Measurements from ENCODE around the gene PNCK.

The PNCK gene

GRCh38 chrX:153662266-153662665, 11.3 kb downstream of the PNCK start:
- no peak for DNase-seq (ENCODE audit: low read depth in 2 of 2)

GRCh38 chrX:153659268-153659667, 14.3 kb downstream of the PNCK start:
- no peak for DNase-seq (ENCODE audit: low read depth in 2 of 2)

GRCh38 chrX:153657161-153657560, 16.5 kb downstream of the PNCK start:
- no peak for DNase-seq (ENCODE audit: low read depth in 2 of 2)

GRCh38 chrX:153653556-153653955, 20.1 kb downstream of the PNCK start:
- DNase-seq (ENCODE audit: low read depth in 2 of 2) = no peak

GRCh38 chrX:153651540-153652079, 22.0 kb downstream of the PNCK start:
- DNase-seq (ENCODE audit: low read depth in 2 of 2) = no peak

GRCh38 chrX:153650959-153651358, 22.7 kb downstream of the PNCK start:
- no peak for DNase-seq (ENCODE audit: low read depth in 2 of 2)

- no peak for DNase-seq (ENCODE audit: low read depth in 2 of 2)
Measured at GRCh38 chrX:153649915-153650782, 23.5 kb downstream of the PNCK start.

GRCh38 chrX:153649178-153649914, 24.3 kb downstream of the PNCK start:
- no peak for DNase-seq (ENCODE audit: low read depth in 2 of 2)

- no peak for DNase-seq (ENCODE audit: low read depth in 2 of 2)
Measured at GRCh38 chrX:153648358-153649177, 25.0 kb downstream of the PNCK start.

- no peak for DNase-seq (ENCODE audit: low read depth in 2 of 2)
Measured at GRCh38 chrX:153647461-153648357, 25.9 kb downstream of the PNCK start.

- no peak for DNase-seq (ENCODE audit: low read depth in 2 of 2)
Measured at GRCh38 chrX:153646620-153647373, 26.8 kb downstream of the PNCK start, which contains the start of gene DUSP9. Gene DUSP9 (plus strand): TSS chrX:153647203. CDS start chrX:153647954, 751 bp downstream.

- no peak for DNase-seq (ENCODE audit: low read depth in 2 of 2)
Measured at GRCh38 chrX:153645921-153646488, 27.6 kb downstream of the PNCK start.

- no peak for DNase-seq (ENCODE audit: low read depth in 2 of 2)
Measured at GRCh38 chrX:153645151-153645550, 28.5 kb downstream of the PNCK start.

GRCh38 chrX:153644356-153645125, 29.1 kb downstream of the PNCK start:
- DNase-seq (ENCODE audit: low read depth in 2 of 2) = no peak

- DNase-seq (ENCODE audit: low read depth in 2 of 2) = no peak
Measured at GRCh38 chrX:153643431-153644351, 29.9 kb downstream of the PNCK start.

GRCh38 chrX:153642655-153643430, 30.8 kb downstream of the PNCK start:
- no peak for DNase-seq (ENCODE audit: low read depth in 2 of 2)

All from fibroblast of skin of left biceps (primary cell).